OCI-LY3 (cell line): Measurements from ENCODE around the gene TM4SF20.

ENCODE experiments used
- H2AFZ ChIP-seq: fragments of 200-600, 300-600 bp; shearing (Covaris generic); 2 replicates; pipeline ENCODE4 v1.6.0; 2014; ENCODE audit warnings: antibody characterized with exemption, low read depth, low read length
- H3K27ac ChIP-seq: fragments of 200-600, 300-600 bp; sonication (generic); 2 replicates; pipeline ENCODE4 v1.5.1; 2014; ENCODE audit warnings: mild to moderate bottlenecking, low read length, moderate library complexity, mixed read lengths
- H3K27me3 ChIP-seq: fragments of 200-600, 300-600 bp; sonication (generic); 2 replicates; pipeline ENCODE4 v1.6.1; 2014; ENCODE audit warnings: low read depth, low read length, mixed read lengths
- H3K36me3 ChIP-seq: fragments of 200-600, 300-600 bp; sonication (generic); replicated peaks from 2 replicates; pipeline ENCODE3; 2014; ENCODE audit warnings: low read depth, low read length, mixed read lengths
- H3K4me1 ChIP-seq: fragments of 300-600, 200-600 bp; sonication (generic); 2 replicates; pipeline ENCODE4 v1.6.1; 2014; ENCODE audit warnings: low read length, mixed read lengths
- H3K4me2 ChIP-seq: fragments of 200-600, 300-600 bp; sonication (generic); 2 replicates; pipeline ENCODE4 v1.6.1; 2014; ENCODE audit warnings: low read length, mixed read lengths
- H3K4me3 ChIP-seq: fragments of 300-600, 200-600 bp; sonication (generic); 2 replicates; pipeline ENCODE4 v1.5.1; 2014; ENCODE audit warnings: antibody characterized with exemption, mild to moderate bottlenecking, low read length, moderate library complexity
- H3K79me2 ChIP-seq: fragments of 300-600, 200-600 bp; shearing (Covaris generic); 2 replicates; pipeline ENCODE4 v1.6.1; 2014; ENCODE audit warnings: mild to moderate bottlenecking, low read length, mixed read lengths
- H3K9ac ChIP-seq: fragments of 300-600, 200-600 bp; shearing (Covaris generic); 2 replicates; pipeline ENCODE4 v1.6.0; 2014; ENCODE audit warnings: mild to moderate bottlenecking, low read length, moderate library complexity
- H3K9me3 ChIP-seq: fragments of 200-600, 300-600 bp; shearing (Covaris generic); 2 replicates; pipeline ENCODE4 v1.6.1; 2014; ENCODE audit warnings: low read length, mixed read lengths; ENCODE audit not compliant: insufficient read depth
- H4K20me1 ChIP-seq: fragments of 200-600, 300-600 bp; sonication (generic); 2 replicates; pipeline ENCODE4 v1.6.1; 2016; ENCODE audit warnings: low read length, mixed read lengths; ENCODE audit not compliant: insufficient read depth
- CTCF ChIP-seq: fragments of 200-600, 300-600 bp; sonication (generic); IDR thresholded peaks from 2 replicates; pipeline ENCODE4 v1.5.1; 2014; ENCODE audit warnings: antibody characterized with exemption, low read length, low read depth
- EZH2phosphoT487 ChIP-seq: fragments of 200-600 bp; shearing (Covaris generic); IDR thresholded peaks from 2 replicates; pipeline ENCODE4 v1.6.1; 2018; ENCODE audit warnings: antibody characterized with exemption, mixed run types, low read depth

TM4SF20 gene

GRCh38 chr2:227402321-227402720 is 23.2 kb upstream of the TM4SF20 start:
- H3K4me1 ChIP-seq, result peaks cover 23% of the 10 kb centered on the region
- no peak overlapping the region for H3K4me3 ChIP-seq
- no peaks in the 10 kb centered on the region for H3K79me2 ChIP-seq
- no peak overlapping the region for H3K9ac ChIP-seq
- H3K4me2 ChIP-seq, result no peak overlapping the region
- no peak overlapping the region for H3K27ac ChIP-seq
- H4K20me1 ChIP-seq, result no peaks in the 10 kb centered on the region
- no peak for TF ChIP-seq EZH2phosphoT487
- no peak for TF ChIP-seq CTCF
- no peaks in the 10 kb centered on the region for H3K9me3 ChIP-seq
- no peak overlapping the region for H2AFZ ChIP-seq
- no peaks in the 10 kb centered on the region for H3K27me3 ChIP-seq
- no peaks in the 10 kb centered on the region for H3K36me3 ChIP-seq

GRCh38 chr2:227401550-227401949 is 22.4 kb upstream of the TM4SF20 start:
- H3K4me3 ChIP-seq, result no peak overlapping the region
- no peaks in the 10 kb centered on the region for H3K9me3 ChIP-seq
- peaks cover 15% of the 10 kb centered on the region for H3K4me1 ChIP-seq
- H2AFZ ChIP-seq, result no peak overlapping the region
- no peaks in the 10 kb centered on the region for H3K27me3 ChIP-seq
- TF ChIP-seq CTCF (no peak), EZH2phosphoT487 (no peak)
- no peaks in the 10 kb centered on the region for H3K36me3 ChIP-seq
- H4K20me1 ChIP-seq, result no peaks in the 10 kb centered on the region
- H3K79me2 ChIP-seq, result no peaks in the 10 kb centered on the region
- no peak overlapping the region for H3K9ac ChIP-seq
- no peak overlapping the region for H3K27ac ChIP-seq
- H3K4me2 ChIP-seq, result no peak overlapping the region

GRCh38 chr2:227398684-227399670 is 19.9 kb upstream of the TM4SF20 start:
- no peak overlapping the region for H3K27ac ChIP-seq
- no peak for TF ChIP-seq EZH2phosphoT487
- no peak for TF ChIP-seq CTCF

GRCh38 chr2:227397562-227397961 is 18.5 kb upstream of the TM4SF20 start:
- H3K27me3 ChIP-seq, result no peaks in the 10 kb centered on the region
- H4K20me1 ChIP-seq, result no peaks in the 10 kb centered on the region
- no peak overlapping the region for H2AFZ ChIP-seq
- no peaks in the 10 kb centered on the region for H3K36me3 ChIP-seq
- H3K4me2 ChIP-seq, result no peak overlapping the region
- TF ChIP-seq EZH2phosphoT487 (no peak), CTCF (no peak)
- no peaks in the 10 kb centered on the region for H3K9me3 ChIP-seq
- H3K79me2 ChIP-seq, result no peaks in the 10 kb centered on the region
- no peak overlapping the region for H3K4me3 ChIP-seq
- H3K9ac ChIP-seq, result no peak overlapping the region
- H3K27ac ChIP-seq, result no peak overlapping the region
- no peaks in the 10 kb centered on the region for H3K4me1 ChIP-seq

More at GRCh38 chr2:227398684-227399670, 19.9 kb upstream of the TM4SF20 start:
- no peaks in the 10 kb centered on the region for H3K9me3 ChIP-seq
- H3K4me2 ChIP-seq, result no peak overlapping the region
- H3K9ac ChIP-seq, result no peak overlapping the region
- no peaks in the 10 kb centered on the region for H3K36me3 ChIP-seq
- no peaks in the 10 kb centered on the region for H3K27me3 ChIP-seq
- H3K79me2 ChIP-seq, result no peaks in the 10 kb centered on the region
- H3K4me3 ChIP-seq, result no peak overlapping the region
- no peaks in the 10 kb centered on the region for H3K4me1 ChIP-seq
- no peak overlapping the region for H2AFZ ChIP-seq
- no peaks in the 10 kb centered on the region for H4K20me1 ChIP-seq
